CD14-positive monocyte (primary cell): ENCODE measurements around the gene CDC123. TPM values are rescaled to one million over a fixed set of nuclear protein-coding genes. Genes with fewer than 3 reads are reported as not detected.

Experiments
- DNase-seq, 3 donors: peaks; one replicate each; pipeline ENCODE4 v3.0.0-alpha.2; 2011 to 2022
- H2AFZ ChIP-seq: 2 replicates; pipeline ENCODE4 v1.6.0; 2012; ENCODE audit warnings: mild to moderate bottlenecking, low read depth, low read length, inconsistent platforms; ENCODE audit not compliant: insufficient read depth, poor library complexity, severe bottlenecking
- H3K27ac ChIP-seq, 2 donors: 1 replicate in 1 of 2; 2 replicates in 1 of 2; pipeline ENCODE4 v1.5.1; 2012 to 2013; ENCODE audit warnings: low read length in 2 of 2, control low read depth in 1 of 2, inconsistent platforms in 1 of 2, low read depth in 1 of 2, mild to moderate bottlenecking in 1 of 2
- H3K27me3 ChIP-seq, 2 donors: one replicate each; pipeline versions ENCODE4 v1.6.0 to v1.6.1; 2011 to 2013; ENCODE audit warnings: low read length in 2 of 2; ENCODE audit not compliant: control insufficient read depth in 2 of 2, insufficient read depth in 2 of 2
- H3K36me3 ChIP-seq, 2 donors: replicated peaks in 1 of 2; 1 replicate in 1 of 2; 2 replicates in 1 of 2; pipeline versions ENCODE4 v1.5.1 to v1.6.1; 2012 to 2013; ENCODE audit warnings: low read length in 2 of 2, control low read depth in 1 of 2, inconsistent platforms in 1 of 2, mild to moderate bottlenecking in 1 of 2; ENCODE audit not compliant: insufficient read depth in 2 of 2, control insufficient read depth in 1 of 2
- H3K4me1 ChIP-seq, 2 donors: 1 replicate in 1 of 2; 2 replicates in 1 of 2; pipeline versions ENCODE4 v1.5.1 to v1.6.1; 2012 to 2013; ENCODE audit warnings: low read length in 2 of 2, control low read depth in 1 of 2, inconsistent platforms in 1 of 2, mild to moderate bottlenecking in 1 of 2, moderate library complexity in 1 of 2; ENCODE audit not compliant: insufficient read depth in 2 of 2, control insufficient read depth in 1 of 2
- H3K4me2 ChIP-seq: replicated peaks from 2 replicates; pipeline ENCODE3; 2012; ENCODE audit warnings: low read length, moderate library complexity, mild to moderate bottlenecking; ENCODE audit not compliant: poor library complexity, severe bottlenecking; ENCODE audit errors: extremely low read depth
- H3K4me3 ChIP-seq, 3 experiments: fragments of 200-600 bp in 1 of 3; sonication (generic) in 1 of 3; replicated peaks in 1 of 3; 1 replicate in 2 of 3; 2 replicates in 1 of 3; pipeline ENCODE4 v1.5.1; 2011 to 2013; ENCODE audit warnings: low read length in 3 of 3, mild to moderate bottlenecking in 3 of 3, control low read depth in 2 of 3, low read depth in 2 of 3, inconsistent platforms in 1 of 3, moderate library complexity in 1 of 3
- H3K79me2 ChIP-seq: 2 replicates; pipeline ENCODE4 v1.6.0; 2012; ENCODE audit warnings: mild to moderate bottlenecking, control low read depth, inconsistent platforms, low read length, moderate library complexity; ENCODE audit not compliant: insufficient read depth
- H3K9ac ChIP-seq: 2 replicates; pipeline ENCODE4 v1.6.0; 2017; ENCODE audit warnings: low read length, mild to moderate bottlenecking; ENCODE audit not compliant: insufficient read depth, poor library complexity, severe bottlenecking
- H3K9me3 ChIP-seq, 2 donors: replicated peaks in 1 of 2; 1 replicate in 1 of 2; 2 replicates in 1 of 2; pipeline versions ENCODE4 v1.5.1 to v1.6.1; 2012 to 2013; ENCODE audit warnings: low read length in 2 of 2, control low read depth in 1 of 2; ENCODE audit not compliant: control insufficient read depth in 1 of 2, insufficient read depth in 1 of 2
- H4K20me1 ChIP-seq: 2 replicates; pipeline ENCODE4 v1.6.0; 2012; ENCODE audit warnings: mild to moderate bottlenecking, low read length, control low read depth, moderate library complexity; ENCODE audit not compliant: insufficient read depth
- H3K27ac Mint-ChIP-seq, 7 donors: one replicate each; pipeline ENCODE4 v1.8.0; 2020; ENCODE audit warnings: mild to moderate bottlenecking in 7 of 7, mixed read lengths in 7 of 7, moderate library complexity in 6 of 7, inconsistent platforms in 2 of 7
- H3K27me3 Mint-ChIP-seq, 3 donors: one replicate each; pipeline ENCODE4 v1.8.0; 2021 to 2022; ENCODE audit warnings: low read depth in 3 of 3, mild to moderate bottlenecking in 3 of 3, mixed read lengths in 3 of 3, moderate library complexity in 3 of 3, inconsistent platforms in 1 of 3
- H3K36me3 Mint-ChIP-seq, 2 donors: one replicate each; pipeline ENCODE4 v1.8.0; 2020; ENCODE audit warnings: mixed read lengths in 2 of 2, inconsistent platforms in 1 of 2, mild to moderate bottlenecking in 1 of 2
- H3K4me1 Mint-ChIP-seq: one replicate; pipeline ENCODE4 v1.8.0; 2020; ENCODE audit warnings: mild to moderate bottlenecking, mixed read lengths
- H3K4me3 Mint-ChIP-seq, 2 donors: one replicate each; pipeline ENCODE4 v1.8.0; 2020; ENCODE audit warnings: mild to moderate bottlenecking in 2 of 2, mixed read lengths in 2 of 2, moderate library complexity in 1 of 2
- H3K9me3 Mint-ChIP-seq, 7 donors: one replicate each; pipeline ENCODE4 v1.8.0; 2020 to 2022; ENCODE audit warnings: mixed read lengths in 7 of 7, mild to moderate bottlenecking in 6 of 7, moderate library complexity in 6 of 7, inconsistent platforms in 2 of 7
- WGBS: methylation state at CpG from one replicate; pipeline ENCODE4 v1.1.5; 2013; ENCODE audit warnings: missing lambda C conversion rate; ENCODE audit not compliant: insufficient coverage; 5-methylcytosine and 5-hydroxymethylcytosine counted together
- intact Hi-C, 2 donors: fragments of 100-400 bp; cut with micrococcal nuclease; formaldehyde crosslinking; loops; one replicate each; pipeline versions ENCODE4 v1.15.0 to v1.15.1; 2023
- polyA plus RNA-seq, 3 donors: library from polyadenylated mRNA; depleted of rRNA in 1 of 3; unstranded in 2 of 3; stranded (reverse) in 1 of 3; fragments of 300-500 nt in 2 of 3; fragments of >200 nt in 1 of 3; fragmentation: Illumina TruSeq in 2 of 3; gene quantifications; 1 replicate in 2 of 3; 2 replicates in 1 of 3; pipeline ENCODE4 v1.2.3, GENCODE V29; 2012 to 2021
- TF ChIP-seq, protein P1 (sequence below): fragments of 200-600 bp; IDR thresholded peaks from one replicate; pipeline ENCODE4 v1.8.0; 2022; ENCODE audit warnings: antibody characterized with exemption, mild to moderate bottlenecking

The CDC123 gene
- polyA plus RNA-seq, 3 donors, result 38.2 to 78.7 (median 76.0) TPM

DNA sequence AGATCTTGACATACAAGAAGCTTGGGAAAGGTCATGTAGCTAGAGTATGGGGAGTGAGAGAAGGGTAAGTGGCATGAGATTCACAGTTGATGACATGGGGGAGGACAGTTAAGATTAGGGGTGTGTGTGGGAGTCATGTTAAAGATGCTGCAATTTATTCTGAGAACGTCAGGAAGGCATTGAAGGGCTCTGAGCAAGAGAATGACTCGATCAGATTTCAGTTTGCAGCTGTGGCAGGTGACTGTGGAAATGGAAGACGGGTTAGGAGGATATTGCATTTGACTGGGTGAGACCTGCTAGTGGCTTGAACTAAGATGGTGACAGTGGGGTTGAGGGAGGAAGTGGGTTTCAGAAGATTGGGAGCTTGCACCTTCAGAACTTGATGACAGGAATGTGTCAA, 5.6 kb downstream of the CDC123 start:
- DNase-seq, result no peak
- Histone ChIP-seq H3K27me3 (no peaks in the 10 kb centered on the region), H3K79me2 (peaks cover 100% of the 10 kb centered on the region), H4K20me1 (peaks cover 84% of the 10 kb centered on the region), H3K9me3 (no peaks in the 10 kb centered on the region), H3K36me3 (peaks cover 39 to 69% of the 10 kb centered on the region in 2 donors), H3K27ac (no peak overlapping the region), H3K4me1 (peaks cover 12 to 28% of the 10 kb centered on the region in 2 donors), H3K4me2 (no peak overlapping the region), H3K9ac (no peak overlapping the region), H3K4me3 (no peak overlapping the region), H2AFZ (no peak overlapping the region)
- peaks cover 30% of the 10 kb centered on the region for H3K4me1 Mint-ChIP-seq
- peaks cover 42 to 62% of the 10 kb centered on the region in 2 donors for H3K36me3 Mint-ChIP-seq
- 61% methylated on average over 3 of the region's 3 CpGs for WGBS
- H3K27me3 Mint-ChIP-seq, result no peaks in the 10 kb centered on the region
- no peak overlapping the region for H3K4me3 Mint-ChIP-seq
- intact Hi-C loops, result no loop called here
- H3K27ac Mint-ChIP-seq, result peak overlapping the region in 2 of 7 donors; percentile 1 to 66
- TF ChIP-seq, protein P1, sequence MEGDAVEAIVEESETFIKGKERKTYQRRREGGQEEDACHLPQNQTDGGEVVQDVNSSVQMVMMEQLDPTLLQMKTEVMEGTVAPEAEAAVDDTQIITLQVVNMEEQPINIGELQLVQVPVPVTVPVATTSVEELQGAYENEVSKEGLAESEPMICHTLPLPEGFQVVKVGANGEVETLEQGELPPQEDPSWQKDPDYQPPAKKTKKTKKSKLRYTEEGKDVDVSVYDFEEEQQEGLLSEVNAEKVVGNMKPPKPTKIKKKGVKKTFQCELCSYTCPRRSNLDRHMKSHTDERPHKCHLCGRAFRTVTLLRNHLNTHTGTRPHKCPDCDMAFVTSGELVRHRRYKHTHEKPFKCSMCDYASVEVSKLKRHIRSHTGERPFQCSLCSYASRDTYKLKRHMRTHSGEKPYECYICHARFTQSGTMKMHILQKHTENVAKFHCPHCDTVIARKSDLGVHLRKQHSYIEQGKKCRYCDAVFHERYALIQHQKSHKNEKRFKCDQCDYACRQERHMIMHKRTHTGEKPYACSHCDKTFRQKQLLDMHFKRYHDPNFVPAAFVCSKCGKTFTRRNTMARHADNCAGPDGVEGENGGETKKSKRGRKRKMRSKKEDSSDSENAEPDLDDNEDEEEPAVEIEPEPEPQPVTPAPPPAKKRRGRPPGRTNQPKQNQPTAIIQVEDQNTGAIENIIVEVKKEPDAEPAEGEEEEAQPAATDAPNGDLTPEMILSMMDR, result no peak
- H3K9me3 Mint-ChIP-seq, result no peaks in the 10 kb centered on the region

DNA sequence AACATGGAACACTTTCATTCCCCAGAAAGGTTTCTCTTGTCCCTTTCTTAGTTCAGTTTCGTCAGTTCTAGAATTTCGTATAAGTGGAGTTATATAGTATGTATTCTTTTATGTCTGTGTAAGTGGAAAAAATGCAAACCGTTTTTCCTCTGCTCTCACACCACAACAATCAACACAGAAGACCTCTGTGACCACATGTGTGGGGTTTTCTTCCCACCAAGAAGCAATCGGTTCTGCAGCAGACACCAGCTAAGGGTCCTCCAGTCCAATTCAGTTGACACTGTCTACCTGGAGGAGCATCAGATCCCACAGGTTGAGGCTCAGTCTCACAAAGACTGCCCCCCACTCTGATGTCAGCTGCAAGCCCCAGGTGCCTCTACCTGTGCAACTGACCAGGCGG, 6.2 kb downstream of the CDC123 start:
- no peak overlapping the region for H3K4me3 ChIP-seq
- 78% methylated on average over 2 of the region's 5 CpGs for WGBS
- peaks cover 45 to 68% of the 10 kb centered on the region in 2 donors for H3K36me3 Mint-ChIP-seq
- intact Hi-C loops, result no loop called here
- DNase-seq, result no peak
- H3K27me3 ChIP-seq, result no peaks in the 10 kb centered on the region
- H2AFZ ChIP-seq, result no peak overlapping the region
- H3K4me1 ChIP-seq, result peaks cover 9 to 21% of the 10 kb centered on the region in 2 donors
- H3K4me1 Mint-ChIP-seq, result peaks cover 26% of the 10 kb centered on the region
- no peaks in the 10 kb centered on the region for H3K9me3 ChIP-seq
- TF ChIP-seq, protein P1, result no peak
- H3K9me3 Mint-ChIP-seq, result no peaks in the 10 kb centered on the region
- no peak overlapping the region for H3K4me3 Mint-ChIP-seq
- no peak overlapping the region for H3K27ac ChIP-seq
- H4K20me1 ChIP-seq, result peaks cover 85% of the 10 kb centered on the region
- H3K4me2 ChIP-seq, result no peak overlapping the region
- no peaks in the 10 kb centered on the region for H3K27me3 Mint-ChIP-seq
- H3K36me3 ChIP-seq, result peaks cover 39 to 72% of the 10 kb centered on the region in 2 donors
- no peak overlapping the region for H3K9ac ChIP-seq
- peak overlapping the region in 1 of 7 donors; percentile 20 for H3K27ac Mint-ChIP-seq
- H3K79me2 ChIP-seq, result peaks cover 98% of the 10 kb centered on the region
